CD4-positive, alpha-beta T cell treated with Interleukin-6 at 100 ng/mL for 8 hours (primary cell): ENCODE measurements around the gene PPFIBP2.

Experiments used
- DNase-seq: peaks from one replicate; pipeline ENCODE4 v3.0.0-alpha.2; 2020; ENCODE audit warnings: mixed read lengths, low spot score

PPFIBP2 gene

GRCh38 chr11:7603031-7603781, 89.4 kb downstream of the PPFIBP2 start:
- no peak for DNase-seq

- DNase-seq: no peak
Measured at GRCh38 chr11:7604331-7604955, 90.6 kb downstream of the PPFIBP2 start.

GRCh38 chr11:7605186-7605943, 91.6 kb downstream of the PPFIBP2 start:
- DNase-seq: no peak

- DNase-seq: no peak
Measured at GRCh38 chr11:7606496-7606895, 92.7 kb downstream of the PPFIBP2 start.

- no peak for DNase-seq
Measured at GRCh38 chr11:7609015-7609414, 95.2 kb downstream of the PPFIBP2 start.

- no peak for DNase-seq
Measured at GRCh38 chr11:7609521-7609920, 95.7 kb downstream of the PPFIBP2 start.

- no peak for DNase-seq
Measured at GRCh38 chr11:7610393-7610792, 96.6 kb downstream of the PPFIBP2 start.

- DNase-seq: no peak
Measured at GRCh38 chr11:7611411-7611810, 97.6 kb downstream of the PPFIBP2 start.

- DNase-seq: no peak
Measured at GRCh38 chr11:7612056-7612660, 98.4 kb downstream of the PPFIBP2 start.

GRCh38 chr11:7612661-7613393, 99.0 kb downstream of the PPFIBP2 start:
- DNase-seq: no peak

GRCh38 chr11:7613394-7613720, 99.6 kb downstream of the PPFIBP2 start:
- DNase-seq: no peak

GRCh38 chr11:7614656-7615055, 100.9 kb downstream of the PPFIBP2 start:
- DNase-seq: no peak

GRCh38 chr11:7617032-7617431, 103.2 kb downstream of the PPFIBP2 start:
- DNase-seq: no peak

- no peak for DNase-seq
Measured at GRCh38 chr11:7619322-7619721, 105.5 kb downstream of the PPFIBP2 start.

GRCh38 chr11:7621090-7621489, 107.3 kb downstream of the PPFIBP2 start:
- DNase-seq: no peak

GRCh38 chr11:7621554-7621953, 107.8 kb downstream of the PPFIBP2 start:
- DNase-seq: no peak

- DNase-seq: no peak
Measured at GRCh38 chr11:7622721-7623120, 108.9 kb downstream of the PPFIBP2 start.

GRCh38 chr11:7628660-7629059, 114.9 kb downstream of the PPFIBP2 start:
- DNase-seq: no peak

GRCh38 chr11:7630002-7630401, 116.2 kb downstream of the PPFIBP2 start:
- DNase-seq: no peak

GRCh38 chr11:7632211-7632610, 118.4 kb downstream of the PPFIBP2 start:
- DNase-seq: no peak

- no peak for DNase-seq
Measured at GRCh38 chr11:7635137-7635536, 121.3 kb downstream of the PPFIBP2 start.

GRCh38 chr11:7635708-7636107, 121.9 kb downstream of the PPFIBP2 start:
- no peak for DNase-seq
